H1 (cell line): ENCODE measurements around the gene ZNF221. TPM values are rescaled to one million over a fixed set of nuclear protein-coding genes. Genes with fewer than 3 reads are reported as not detected.

Experiments used
- RXRA ChIP-seq: IDR thresholded peaks from 2 replicates; pipeline ENCODE4 v1.6.1; 2011; ENCODE audit warnings: low read depth, mild to moderate bottlenecking, low read length, moderate library complexity; ENCODE audit not compliant: insufficient read depth
- polyA plus RNA-seq, 7 experiments: library from polyadenylated mRNA; depleted of rRNA in 3 of 7; stranded (reverse) in 5 of 7; unstranded in 2 of 7; fragments of >200 nt in 5 of 7; fragments of 200-250 nt in 2 of 7; gene quantifications; 1 replicate in 5 of 7; 2 replicates in 1 of 7; 4 replicates in 1 of 7; pipeline versions ENCODE4 v1.2.1 to v1.2.3, GENCODE V29; 2011 to 2013; ENCODE audit warnings: missing spikeins in 2 of 7, mixed read lengths in 2 of 7
- total RNA-seq: library from RNA; stranded (reverse); fragmentation: NEBNext Ultra II Directional; extraction: Animal tissue kit (Norgen Biotek cat#: 25700); gene quantifications from 2 replicates; pipeline ENCODE4 v1.2.1, GENCODE V29; 2021
- TF ChIP-seq, protein P1 (sequence below): fragments of 300-600 bp; sonication (generic); IDR thresholded peaks from 2 replicates; pipeline ENCODE4 v1.7.1; 2012; ENCODE audit warnings: low read length, moderate library complexity, mild to moderate bottlenecking, inconsistent platforms; ENCODE audit not compliant: insufficient replicate concordance

The ZNF221 gene
- total and polyA plus RNA-seq, 2 of the 8 experiments (the other 6 are each of a cell fraction or from before 2014, with no cell fraction given): 0.50 to 8.4 TPM

- TF ChIP-seq, protein P1, sequence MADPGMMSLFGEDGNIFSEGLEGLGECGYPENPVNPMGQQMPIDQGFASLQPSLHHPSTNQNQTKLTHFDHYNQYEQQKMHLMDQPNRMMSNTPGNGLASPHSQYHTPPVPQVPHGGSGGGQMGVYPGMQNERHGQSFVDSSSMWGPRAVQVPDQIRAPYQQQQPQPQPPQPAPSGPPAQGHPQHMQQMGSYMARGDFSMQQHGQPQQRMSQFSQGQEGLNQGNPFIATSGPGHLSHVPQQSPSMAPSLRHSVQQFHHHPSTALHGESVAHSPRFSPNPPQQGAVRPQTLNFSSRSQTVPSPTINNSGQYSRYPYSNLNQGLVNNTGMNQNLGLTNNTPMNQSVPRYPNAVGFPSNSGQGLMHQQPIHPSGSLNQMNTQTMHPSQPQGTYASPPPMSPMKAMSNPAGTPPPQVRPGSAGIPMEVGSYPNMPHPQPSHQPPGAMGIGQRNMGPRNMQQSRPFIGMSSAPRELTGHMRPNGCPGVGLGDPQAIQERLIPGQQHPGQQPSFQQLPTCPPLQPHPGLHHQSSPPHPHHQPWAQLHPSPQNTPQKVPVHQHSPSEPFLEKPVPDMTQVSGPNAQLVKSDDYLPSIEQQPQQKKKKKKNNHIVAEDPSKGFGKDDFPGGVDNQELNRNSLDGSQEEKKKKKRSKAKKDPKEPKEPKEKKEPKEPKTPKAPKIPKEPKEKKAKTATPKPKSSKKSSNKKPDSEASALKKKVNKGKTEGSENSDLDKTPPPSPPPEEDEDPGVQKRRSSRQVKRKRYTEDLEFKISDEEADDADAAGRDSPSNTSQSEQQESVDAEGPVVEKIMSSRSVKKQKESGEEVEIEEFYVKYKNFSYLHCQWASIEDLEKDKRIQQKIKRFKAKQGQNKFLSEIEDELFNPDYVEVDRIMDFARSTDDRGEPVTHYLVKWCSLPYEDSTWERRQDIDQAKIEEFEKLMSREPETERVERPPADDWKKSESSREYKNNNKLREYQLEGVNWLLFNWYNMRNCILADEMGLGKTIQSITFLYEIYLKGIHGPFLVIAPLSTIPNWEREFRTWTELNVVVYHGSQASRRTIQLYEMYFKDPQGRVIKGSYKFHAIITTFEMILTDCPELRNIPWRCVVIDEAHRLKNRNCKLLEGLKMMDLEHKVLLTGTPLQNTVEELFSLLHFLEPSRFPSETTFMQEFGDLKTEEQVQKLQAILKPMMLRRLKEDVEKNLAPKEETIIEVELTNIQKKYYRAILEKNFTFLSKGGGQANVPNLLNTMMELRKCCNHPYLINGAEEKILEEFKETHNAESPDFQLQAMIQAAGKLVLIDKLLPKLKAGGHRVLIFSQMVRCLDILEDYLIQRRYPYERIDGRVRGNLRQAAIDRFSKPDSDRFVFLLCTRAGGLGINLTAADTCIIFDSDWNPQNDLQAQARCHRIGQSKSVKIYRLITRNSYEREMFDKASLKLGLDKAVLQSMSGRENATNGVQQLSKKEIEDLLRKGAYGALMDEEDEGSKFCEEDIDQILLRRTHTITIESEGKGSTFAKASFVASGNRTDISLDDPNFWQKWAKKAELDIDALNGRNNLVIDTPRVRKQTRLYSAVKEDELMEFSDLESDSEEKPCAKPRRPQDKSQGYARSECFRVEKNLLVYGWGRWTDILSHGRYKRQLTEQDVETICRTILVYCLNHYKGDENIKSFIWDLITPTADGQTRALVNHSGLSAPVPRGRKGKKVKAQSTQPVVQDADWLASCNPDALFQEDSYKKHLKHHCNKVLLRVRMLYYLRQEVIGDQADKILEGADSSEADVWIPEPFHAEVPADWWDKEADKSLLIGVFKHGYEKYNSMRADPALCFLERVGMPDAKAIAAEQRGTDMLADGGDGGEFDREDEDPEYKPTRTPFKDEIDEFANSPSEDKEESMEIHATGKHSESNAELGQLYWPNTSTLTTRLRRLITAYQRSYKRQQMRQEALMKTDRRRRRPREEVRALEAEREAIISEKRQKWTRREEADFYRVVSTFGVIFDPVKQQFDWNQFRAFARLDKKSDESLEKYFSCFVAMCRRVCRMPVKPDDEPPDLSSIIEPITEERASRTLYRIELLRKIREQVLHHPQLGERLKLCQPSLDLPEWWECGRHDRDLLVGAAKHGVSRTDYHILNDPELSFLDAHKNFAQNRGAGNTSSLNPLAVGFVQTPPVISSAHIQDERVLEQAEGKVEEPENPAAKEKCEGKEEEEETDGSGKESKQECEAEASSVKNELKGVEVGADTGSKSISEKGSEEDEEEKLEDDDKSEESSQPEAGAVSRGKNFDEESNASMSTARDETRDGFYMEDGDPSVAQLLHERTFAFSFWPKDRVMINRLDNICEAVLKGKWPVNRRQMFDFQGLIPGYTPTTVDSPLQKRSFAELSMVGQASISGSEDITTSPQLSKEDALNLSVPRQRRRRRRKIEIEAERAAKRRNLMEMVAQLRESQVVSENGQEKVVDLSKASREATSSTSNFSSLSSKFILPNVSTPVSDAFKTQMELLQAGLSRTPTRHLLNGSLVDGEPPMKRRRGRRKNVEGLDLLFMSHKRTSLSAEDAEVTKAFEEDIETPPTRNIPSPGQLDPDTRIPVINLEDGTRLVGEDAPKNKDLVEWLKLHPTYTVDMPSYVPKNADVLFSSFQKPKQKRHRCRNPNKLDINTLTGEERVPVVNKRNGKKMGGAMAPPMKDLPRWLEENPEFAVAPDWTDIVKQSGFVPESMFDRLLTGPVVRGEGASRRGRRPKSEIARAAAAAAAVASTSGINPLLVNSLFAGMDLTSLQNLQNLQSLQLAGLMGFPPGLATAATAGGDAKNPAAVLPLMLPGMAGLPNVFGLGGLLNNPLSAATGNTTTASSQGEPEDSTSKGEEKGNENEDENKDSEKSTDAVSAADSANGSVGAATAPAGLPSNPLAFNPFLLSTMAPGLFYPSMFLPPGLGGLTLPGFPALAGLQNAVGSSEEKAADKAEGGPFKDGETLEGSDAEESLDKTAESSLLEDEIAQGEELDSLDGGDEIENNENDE: no peak
- no peak for TF ChIP-seq RXRA
Measured at GRCh38 chr19:43997631-43998290, 46.7 kb downstream of the ZNF221 start (continued).
